Measurements from ENCODE around the gene STIMATE.

STIMATE gene

GRCh38 chr3:52847241-52847640, 50.1 kb downstream of the STIMATE start:
- no peaks in the 10 kb centered on the region for H4K20me1 ChIP-seq (ENCODE audit: insufficient read depth, low read length)
- H2AFZ ChIP-seq (ENCODE audit: low read length) = no peak overlapping the region
- peaks cover 34% of the 10 kb centered on the region; the same call in 1 of the 2 replicates for H3K36me3 ChIP-seq (ENCODE audit: insufficient read depth, low read length)
- TF ChIP-seq CTCF (IDR thresholded peaks at IDR 0.05; ENCODE audit: low read length) = no peak
- no peak for TF ChIP-seq EZH2 (IDR thresholded peaks at IDR 0.05; ENCODE audit: borderline replicate concordance, low read length)
- no peaks in the 10 kb centered on the region for H3K27me3 ChIP-seq (ENCODE audit: insufficient read depth, low read length)
- H3K9me2 ChIP-seq (ENCODE audit: low read depth, low read length) = no peaks in the 10 kb centered on the region
- H3K4me1 ChIP-seq (ENCODE audit: insufficient read depth, low read length, severe bottlenecking) = no peaks in the 10 kb centered on the region
- H3K79me2 ChIP-seq (ENCODE audit: insufficient read depth, low read length) = no peaks in the 10 kb centered on the region
- H3K4me3 ChIP-seq (ENCODE audit: low read depth, low read length, poor library complexity, severe bottlenecking) = no peak overlapping the region
- H3K4me2 ChIP-seq (ENCODE audit: low read length) = no peak overlapping the region
- no peak overlapping the region for H3K27ac ChIP-seq (ENCODE audit: low read depth, low read length, poor library complexity, severe bottlenecking)
- H3K9ac ChIP-seq (ENCODE audit: low read length) = no peak overlapping the region
- no peaks in the 10 kb centered on the region for H3F3A ChIP-seq (ENCODE audit: insufficient read depth, low read length)
- no peaks in the 10 kb centered on the region for H3K9me3 ChIP-seq (ENCODE audit: low read length)

- Histone ChIP-seq H3F3A (ENCODE audit: insufficient read depth, low read length) (no peaks in the 10 kb centered on the region), H3K9ac (ENCODE audit: low read length) (no peak overlapping the region), H4K20me1 (ENCODE audit: insufficient read depth, low read length) (no peaks in the 10 kb centered on the region), H3K4me2 (ENCODE audit: low read length) (no peak overlapping the region), H3K27me3 (ENCODE audit: insufficient read depth, low read length) (no peaks in the 10 kb centered on the region), H3K9me2 (ENCODE audit: low read depth, low read length) (no peaks in the 10 kb centered on the region), H3K27ac (ENCODE audit: low read depth, low read length, poor library complexity, severe bottlenecking) (no peak overlapping the region), H3K79me2 (ENCODE audit: insufficient read depth, low read length) (no peaks in the 10 kb centered on the region), H3K4me3 (ENCODE audit: low read depth, low read length, poor library complexity, severe bottlenecking) (no peak overlapping the region), H3K9me3 (ENCODE audit: low read length) (no peaks in the 10 kb centered on the region), H2AFZ (ENCODE audit: low read length) (no peak overlapping the region), H3K36me3 (ENCODE audit: insufficient read depth, low read length) (peaks cover 26% of the 10 kb centered on the region; the same call in 1 of the 2 replicates), H3K4me1 (ENCODE audit: insufficient read depth, low read length, severe bottlenecking) (no peaks in the 10 kb centered on the region)
- TF ChIP-seq EZH2 (IDR thresholded peaks at IDR 0.05; ENCODE audit: borderline replicate concordance, low read length) = no peak
- TF ChIP-seq CTCF (IDR thresholded peaks at IDR 0.05; ENCODE audit: low read length) = no peak
These were observed 50.8 kb downstream of the STIMATE start for GRCh38 chr3:52846432-52846965.

GRCh38 chr3:52845691-52846431, 51.5 kb downstream of the STIMATE start:
- H3K36me3 ChIP-seq (ENCODE audit: insufficient read depth, low read length) = peaks cover 25% of the 10 kb centered on the region; the same call in 1 of the 2 replicates
- no peaks in the 10 kb centered on the region for H3K79me2 ChIP-seq (ENCODE audit: insufficient read depth, low read length)
- H3K9me2 ChIP-seq (ENCODE audit: low read depth, low read length) = no peaks in the 10 kb centered on the region
- no peaks in the 10 kb centered on the region for H3K27me3 ChIP-seq (ENCODE audit: insufficient read depth, low read length)
- no peak overlapping the region for H3K4me3 ChIP-seq (ENCODE audit: low read depth, low read length, poor library complexity, severe bottlenecking)
- TF ChIP-seq EZH2 (IDR thresholded peaks at IDR 0.05; ENCODE audit: borderline replicate concordance, low read length) (no peak), CTCF (IDR thresholded peaks at IDR 0.05; ENCODE audit: low read length) (peak; percentile 63)
- H3K27ac ChIP-seq (ENCODE audit: low read depth, low read length, poor library complexity, severe bottlenecking) = no peak overlapping the region
- H3K4me1 ChIP-seq (ENCODE audit: insufficient read depth, low read length, severe bottlenecking) = no peaks in the 10 kb centered on the region
- no peak overlapping the region for H3K4me2 ChIP-seq (ENCODE audit: low read length)
- H4K20me1 ChIP-seq (ENCODE audit: insufficient read depth, low read length) = no peaks in the 10 kb centered on the region
- no peak overlapping the region for H3K9ac ChIP-seq (ENCODE audit: low read length)
- H3F3A ChIP-seq (ENCODE audit: insufficient read depth, low read length) = no peaks in the 10 kb centered on the region
- H2AFZ ChIP-seq (ENCODE audit: low read length) = no peak overlapping the region
- H3K9me3 ChIP-seq (ENCODE audit: low read length) = no peaks in the 10 kb centered on the region
